ENCODE data around the gene LRRC10B. TPM values are rescaled to one million over a fixed set of nuclear protein-coding genes. Genes with fewer than 3 reads are reported as not detected.
A peak's percentile ranks its signal among the peaks of the same experiment; 100 is the strongest.
"Not testable (repeated sequence)": the region's sequence is repeated elsewhere in the genome, so short reads cannot be mapped to it uniquely, and the experiment has no call there.

Gene LRRC10B
- total RNA-seq, 2 donors from 2014 or later, result not detected

- not testable (repeated sequence) for H3K4me1 Mint-ChIP-seq (ENCODE audit: low read depth); H3K36me3 Mint-ChIP-seq (ENCODE audit: insufficient read depth in 2 of 2); H3K4me3 Mint-ChIP-seq; DNase-seq; H3K27ac Mint-ChIP-seq; ATAC-seq (replicated peaks in 1 of 2); H3K27me3 Mint-ChIP-seq (ENCODE audit: low read depth); H3K9me3 Mint-ChIP-seq
Observed at GRCh38 chr11:61479360-61480058, 29.0 kb upstream of the LRRC10B start.

GRCh38 chr11:61480261-61480993 is 28.1 kb upstream of the LRRC10B start:
- Mint-ChIP-seq H3K4me3 (no peak overlapping the region), H3K27ac (no peak overlapping the region), H3K4me1 (ENCODE audit: low read depth) (peaks cover 6% of the 10 kb centered on the region), H3K9me3 (no peaks in the 10 kb centered on the region), H3K27me3 (ENCODE audit: low read depth) (no peaks in the 10 kb centered on the region), H3K36me3 (ENCODE audit: insufficient read depth in 2 of 2) (no peaks in the 10 kb centered on the region)
- DNase-seq, result no peak
- no peak for ATAC-seq (replicated peaks in 1 of 2)

GRCh38 chr11:61480994-61481335 is 27.6 kb upstream of the LRRC10B start:
- no peaks in the 10 kb centered on the region for H3K27me3 Mint-ChIP-seq (ENCODE audit: low read depth)
- H3K4me1 Mint-ChIP-seq (ENCODE audit: low read depth), result peaks cover 6% of the 10 kb centered on the region
- no peaks in the 10 kb centered on the region for H3K9me3 Mint-ChIP-seq
- no peak overlapping the region for H3K27ac Mint-ChIP-seq
- H3K4me3 Mint-ChIP-seq, result no peak overlapping the region
- no peaks in the 10 kb centered on the region for H3K36me3 Mint-ChIP-seq (ENCODE audit: insufficient read depth in 2 of 2)
- DNase-seq (no peak), ATAC-seq (replicated peaks in 1 of 2) (no peak)

GRCh38 chr11:61481806-61482205 is 26.7 kb upstream of the LRRC10B start:
- ATAC-seq (replicated peaks in 1 of 2), result no peak
- Mint-ChIP-seq H3K36me3 (ENCODE audit: insufficient read depth in 2 of 2) (no peaks in the 10 kb centered on the region), H3K9me3 (no peaks in the 10 kb centered on the region), H3K27ac (no peak overlapping the region), H3K4me3 (no peak overlapping the region), H3K27me3 (ENCODE audit: low read depth) (no peaks in the 10 kb centered on the region), H3K4me1 (ENCODE audit: low read depth) (peaks cover 6% of the 10 kb centered on the region)
- no peak for DNase-seq

GRCh38 chr11:61482513-61482912 is 26.0 kb upstream of the LRRC10B start:
- Mint-ChIP-seq H3K27ac (no peak overlapping the region), H3K36me3 (ENCODE audit: insufficient read depth in 2 of 2) (no peaks in the 10 kb centered on the region), H3K9me3 (no peaks in the 10 kb centered on the region), H3K4me1 (ENCODE audit: low read depth) (peaks cover 6% of the 10 kb centered on the region), H3K4me3 (no peak overlapping the region), H3K27me3 (ENCODE audit: low read depth) (no peaks in the 10 kb centered on the region)
- peak; percentile 33 to 47 for ATAC-seq (replicated peaks in 1 of 2)
- DNase-seq, result peak; percentile 27 to 28

GRCh38 chr11:61484541-61484940 is 24.0 kb upstream of the LRRC10B start:
- Mint-ChIP-seq H3K4me1 (ENCODE audit: low read depth) (no peaks in the 10 kb centered on the region), H3K36me3 (ENCODE audit: insufficient read depth in 2 of 2) (no peaks in the 10 kb centered on the region), H3K9me3 (no peaks in the 10 kb centered on the region), H3K27ac (no peak overlapping the region), H3K27me3 (ENCODE audit: low read depth) (no peaks in the 10 kb centered on the region), H3K4me3 (no peak overlapping the region)
- DNase-seq, result no peak
- no peak for ATAC-seq (replicated peaks in 1 of 2)

GRCh38 chr11:61485080-61485479 is 23.5 kb upstream of the LRRC10B start:
- no peak overlapping the region for H3K4me3 Mint-ChIP-seq
- ATAC-seq (replicated peaks in 1 of 2) (no peak), DNase-seq (no peak)
- no peak overlapping the region for H3K27ac Mint-ChIP-seq
- H3K4me1 Mint-ChIP-seq (ENCODE audit: low read depth), result no peaks in the 10 kb centered on the region
- no peaks in the 10 kb centered on the region for H3K9me3 Mint-ChIP-seq
- no peaks in the 10 kb centered on the region for H3K27me3 Mint-ChIP-seq (ENCODE audit: low read depth)
- H3K36me3 Mint-ChIP-seq (ENCODE audit: insufficient read depth in 2 of 2), result no peaks in the 10 kb centered on the region

- H3K27me3 Mint-ChIP-seq (ENCODE audit: low read depth), result no peaks in the 10 kb centered on the region
- no peak overlapping the region for H3K27ac Mint-ChIP-seq
Observed at GRCh38 chr11:61486011-61486620, 22.4 kb upstream of the LRRC10B start.

GRCh38 chr11:61486779-61487178 is 21.8 kb upstream of the LRRC10B start:
- DNase-seq (no peak), ATAC-seq (replicated peaks in 1 of 2) (no peak)
- H3K4me3 Mint-ChIP-seq, result no peak overlapping the region
- no peaks in the 10 kb centered on the region for H3K9me3 Mint-ChIP-seq
- H3K36me3 Mint-ChIP-seq (ENCODE audit: insufficient read depth in 2 of 2), result no peaks in the 10 kb centered on the region
- no peaks in the 10 kb centered on the region for H3K27me3 Mint-ChIP-seq (ENCODE audit: low read depth)
- no peak overlapping the region for H3K27ac Mint-ChIP-seq
- H3K4me1 Mint-ChIP-seq (ENCODE audit: low read depth), result no peaks in the 10 kb centered on the region

More at GRCh38 chr11:61486011-61486620, 22.4 kb upstream of the LRRC10B start:
- Mint-ChIP-seq H3K36me3 (ENCODE audit: insufficient read depth in 2 of 2) (no peaks in the 10 kb centered on the region), H3K9me3 (no peaks in the 10 kb centered on the region), H3K4me1 (ENCODE audit: low read depth) (no peaks in the 10 kb centered on the region), H3K4me3 (no peak overlapping the region)
- no peak for ATAC-seq (replicated peaks in 1 of 2)
- DNase-seq, result no peak

- DNase-seq (no peak), ATAC-seq (replicated peaks in 1 of 2) (no peak)
- H3K4me1 Mint-ChIP-seq (ENCODE audit: low read depth), result no peaks in the 10 kb centered on the region
- H3K4me3 Mint-ChIP-seq, result no peak overlapping the region
- no peaks in the 10 kb centered on the region for H3K9me3 Mint-ChIP-seq
- no peaks in the 10 kb centered on the region for H3K36me3 Mint-ChIP-seq (ENCODE audit: insufficient read depth in 2 of 2)
- H3K27ac Mint-ChIP-seq, result no peak overlapping the region
- H3K27me3 Mint-ChIP-seq (ENCODE audit: low read depth), result no peaks in the 10 kb centered on the region
Observed at GRCh38 chr11:61487342-61488025, 21.1 kb upstream of the LRRC10B start.

- no peak overlapping the region for H3K4me3 Mint-ChIP-seq
- no peak overlapping the region for H3K27ac Mint-ChIP-seq
- no peaks in the 10 kb centered on the region for H3K9me3 Mint-ChIP-seq
- H3K27me3 Mint-ChIP-seq (ENCODE audit: low read depth), result no peaks in the 10 kb centered on the region
- ATAC-seq (replicated peaks in 1 of 2), result no peak
- H3K4me1 Mint-ChIP-seq (ENCODE audit: low read depth), result no peaks in the 10 kb centered on the region
- no peaks in the 10 kb centered on the region for H3K36me3 Mint-ChIP-seq (ENCODE audit: insufficient read depth in 2 of 2)
- no peak for DNase-seq
Observed at GRCh38 chr11:61488651-61489291, 19.8 kb upstream of the LRRC10B start.

GRCh38 chr11:61489833-61490721 is 18.5 kb upstream of the LRRC10B start:
- ATAC-seq (replicated peaks in 1 of 2) (no peak), DNase-seq (no peak)
- no peaks in the 10 kb centered on the region for H3K36me3 Mint-ChIP-seq (ENCODE audit: insufficient read depth in 2 of 2)
- no peaks in the 10 kb centered on the region for H3K27me3 Mint-ChIP-seq (ENCODE audit: low read depth)
- no peak overlapping the region for H3K27ac Mint-ChIP-seq
- H3K9me3 Mint-ChIP-seq, result no peaks in the 10 kb centered on the region
- no peaks in the 10 kb centered on the region for H3K4me1 Mint-ChIP-seq (ENCODE audit: low read depth)
- no peak overlapping the region for H3K4me3 Mint-ChIP-seq
